Measurements from ENCODE around the gene CUEDC1. TPM values are rescaled to one million over a fixed set of nuclear protein-coding genes. Genes with fewer than 3 reads are reported as not detected.

The CUEDC1 gene
- total and polyA plus RNA-seq, 2 of the 13 experiments (the other 11 are each of a cell fraction or from before 2014, with no cell fraction given), result 7.4 to 12.9 TPM

- TF ChIP-seq FIP1L1 (IDR thresholded peaks at IDR 0.05; ENCODE audit: borderline replicate concordance, insufficient read depth, low read depth, low read length) (0 out of 2 replicates have a peak, but pooled peaks have one; percentile 80), POLR2A (IDR thresholded peaks at IDR 0.05; ENCODE audit: insufficient read depth in 1 of 2, low read depth in 2 of 2, low read length in 2 of 2) (peak; percentile 82 to 89), STAT5B (CRISPR knock-in tag; IDR thresholded peaks at IDR 0.05) (no peak; the same call in 1 of the 2 replicates), TARDBP (CRISPR knock-in tag; IDR thresholded peaks at IDR 0.05) (peak; percentile 39; the same call in 1 of the 2 replicates), MBNL3 (CRISPR knock-in tag; conservative IDR thresholded peaks at IDR 0.05) (no peak), FOSL2 (CRISPR knock-in tag; IDR thresholded peaks at IDR 0.05) (peak; percentile 58; the same call in 1 of the 2 replicates), KLF6 (CRISPR knock-in tag; IDR thresholded peaks at IDR 0.05) (0 out of 2 replicates have a peak, but pooled peaks have one; percentile 43), SMARCC2 (IDR thresholded peaks at IDR 0.05) (no peak), ZBED4 (CRISPR knock-in tag; IDR thresholded peaks at IDR 0.05; ENCODE audit: borderline replicate concordance) (no peak), ZNF329 (CRISPR knock-in tag; IDR thresholded peaks at IDR 0.05; ENCODE audit: low read depth) (0 out of 2 replicates have a peak, but pooled peaks have one; percentile 43), HNRNPLL (IDR thresholded peaks at IDR 0.05; ENCODE audit: low read depth, low read length, poor library complexity, severe bottlenecking) (peak; percentile 36), ATAD3A (CRISPR knock-in tag; IDR thresholded peaks at IDR 0.05) (no peak), ZNF274 (CRISPR knock-in tag; IDR thresholded peaks at IDR 0.05) (no peak), NR3C1 (CRISPR knock-in tag; IDR thresholded peaks at IDR 0.05) (no peak), RARA (CRISPR knock-in tag; IDR thresholded peaks at IDR 0.05) (peak; percentile 43), ZNF451 (CRISPR knock-in tag; IDR thresholded peaks at IDR 0.05) (no peak), ZNF142 (CRISPR knock-in tag; IDR thresholded peaks at IDR 0.05) (no peak), NFE2 (CRISPR knock-in tag; IDR thresholded peaks at IDR 0.05) (no peak)
Measured at GRCh38 chr17:57988301-57989250, 33.4 kb upstream of the CUEDC1 start (continued).

All from HepG2 (cell line).